ENCODE measurements around the gene PSRC1. TPM values are rescaled to one million over a fixed set of nuclear protein-coding genes. Genes with fewer than 3 reads are reported as not detected.

The PSRC1 gene
- total RNA-seq, 6 donors from 2014 or later = 1.5 to 16.8 (median 4.9) TPM

DNA sequence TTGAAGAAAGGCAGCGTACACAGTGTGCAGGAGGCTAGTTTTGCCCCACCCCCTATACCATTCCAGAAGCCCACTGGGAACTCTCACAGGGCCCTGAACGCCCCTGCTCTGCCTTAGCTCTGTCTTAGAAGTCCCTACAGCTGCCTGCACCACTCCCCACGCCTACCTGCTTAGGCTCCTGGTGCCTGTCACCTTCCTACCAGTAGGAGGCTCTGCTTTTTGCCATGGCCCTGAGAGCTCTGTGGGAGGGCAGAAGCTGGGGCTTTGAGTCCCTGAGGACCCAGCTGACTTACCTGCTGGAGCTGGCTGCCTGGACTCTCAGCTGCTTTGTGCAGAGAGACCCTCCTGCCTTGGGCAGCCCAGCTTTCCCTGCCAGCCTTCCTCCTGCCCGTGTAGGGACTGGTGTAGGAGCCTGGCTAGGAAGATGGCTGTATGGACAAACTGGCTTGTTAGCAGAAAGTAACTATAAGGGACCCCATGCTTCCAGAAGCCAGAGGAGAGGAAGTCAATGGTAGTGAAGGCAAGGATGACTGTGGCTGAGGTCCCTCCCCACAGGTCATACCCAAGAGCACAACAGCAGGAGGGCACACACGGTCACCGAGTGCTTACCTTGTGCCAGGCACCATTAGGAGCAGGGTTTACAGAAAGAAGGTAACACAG is 43.4 kb downstream of the PSRC1 start:
- ATAC-seq (ENCODE audit: low FRiP score in 2 of 2) (peak; percentile 35 to 70), DNase-seq (peak in 1 of 2 donors; percentile 33)
- peaks cover 38 to 50% (median 44%) of the 10 kb centered on the region in 4 donors for H3K36me3 ChIP-seq
- H3K27me3 ChIP-seq = no peaks in the 10 kb centered on the region
- TF ChIP-seq EP300 (IDR thresholded peaks at IDR 0.05) = no peak
- no peak for TF ChIP-seq POLR2A (IDR thresholded peaks at IDR 0.05)
- no peak for TF ChIP-seq POLR2AphosphoS5 (IDR thresholded peaks at IDR 0.05)
- TF ChIP-seq, protein P1, sequence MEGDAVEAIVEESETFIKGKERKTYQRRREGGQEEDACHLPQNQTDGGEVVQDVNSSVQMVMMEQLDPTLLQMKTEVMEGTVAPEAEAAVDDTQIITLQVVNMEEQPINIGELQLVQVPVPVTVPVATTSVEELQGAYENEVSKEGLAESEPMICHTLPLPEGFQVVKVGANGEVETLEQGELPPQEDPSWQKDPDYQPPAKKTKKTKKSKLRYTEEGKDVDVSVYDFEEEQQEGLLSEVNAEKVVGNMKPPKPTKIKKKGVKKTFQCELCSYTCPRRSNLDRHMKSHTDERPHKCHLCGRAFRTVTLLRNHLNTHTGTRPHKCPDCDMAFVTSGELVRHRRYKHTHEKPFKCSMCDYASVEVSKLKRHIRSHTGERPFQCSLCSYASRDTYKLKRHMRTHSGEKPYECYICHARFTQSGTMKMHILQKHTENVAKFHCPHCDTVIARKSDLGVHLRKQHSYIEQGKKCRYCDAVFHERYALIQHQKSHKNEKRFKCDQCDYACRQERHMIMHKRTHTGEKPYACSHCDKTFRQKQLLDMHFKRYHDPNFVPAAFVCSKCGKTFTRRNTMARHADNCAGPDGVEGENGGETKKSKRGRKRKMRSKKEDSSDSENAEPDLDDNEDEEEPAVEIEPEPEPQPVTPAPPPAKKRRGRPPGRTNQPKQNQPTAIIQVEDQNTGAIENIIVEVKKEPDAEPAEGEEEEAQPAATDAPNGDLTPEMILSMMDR (IDR thresholded peaks at IDR 0.05) = peak in 5 of 6 experiments; percentile 25 to 50 (median 40)
- H3K4me1 ChIP-seq = peaks cover 15 to 25% (median 21%) of the 10 kb centered on the region in 4 donors
- 61 to 76% methylated on average over 6 of the region's 6 CpGs for WGBS, 2 donors
- H3K27ac ChIP-seq = peak overlapping the region in 3 of 4 donors; percentile 13 to 35 (median 21)
- H3K4me3 ChIP-seq = no peak overlapping the region
- H3K9me3 ChIP-seq = no peaks in the 10 kb centered on the region

DNA sequence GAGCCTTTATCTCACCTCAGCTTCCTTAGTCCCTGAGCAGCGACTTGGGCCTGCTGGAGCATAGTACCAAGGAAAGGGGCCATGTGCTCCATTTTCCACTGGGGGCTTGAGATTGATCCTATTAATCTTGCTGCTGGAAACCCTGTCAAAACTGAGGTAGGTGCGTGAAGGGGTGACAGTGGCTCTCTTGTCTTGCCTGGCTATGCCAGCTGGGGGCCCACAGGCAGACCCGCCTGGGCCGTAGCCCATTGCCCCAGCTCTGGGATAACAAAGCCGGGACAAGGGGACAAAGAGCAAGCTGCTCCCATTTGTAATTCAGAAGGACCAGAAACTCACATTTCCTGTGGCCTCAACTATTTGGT is 43.9 kb downstream of the PSRC1 start:
- Histone ChIP-seq H3K9me3 (no peaks in the 10 kb centered on the region), H3K27me3 (no peaks in the 10 kb centered on the region), H3K27ac (peak overlapping the region in 1 of 4 donors; percentile 21), H3K4me1 (peaks cover 15 to 25% (median 21%) of the 10 kb centered on the region in 4 donors), H3K36me3 (peaks cover 40 to 55% (median 48%) of the 10 kb centered on the region in 4 donors), H3K4me3 (no peak overlapping the region)
- WGBS, 2 donors = 67 to 89% methylated on average over 4 to 5 of the region's 5 CpGs
- DNase-seq (peak in 1 of 2 donors; percentile 55), ATAC-seq (ENCODE audit: low FRiP score in 2 of 2) (no peak)
- TF ChIP-seq, protein P1 (IDR thresholded peaks at IDR 0.05) = no peak
- TF ChIP-seq EP300 (IDR thresholded peaks at IDR 0.05) (no peak), POLR2A (IDR thresholded peaks at IDR 0.05) (no peak), POLR2AphosphoS5 (IDR thresholded peaks at IDR 0.05) (no peak)

DNA sequence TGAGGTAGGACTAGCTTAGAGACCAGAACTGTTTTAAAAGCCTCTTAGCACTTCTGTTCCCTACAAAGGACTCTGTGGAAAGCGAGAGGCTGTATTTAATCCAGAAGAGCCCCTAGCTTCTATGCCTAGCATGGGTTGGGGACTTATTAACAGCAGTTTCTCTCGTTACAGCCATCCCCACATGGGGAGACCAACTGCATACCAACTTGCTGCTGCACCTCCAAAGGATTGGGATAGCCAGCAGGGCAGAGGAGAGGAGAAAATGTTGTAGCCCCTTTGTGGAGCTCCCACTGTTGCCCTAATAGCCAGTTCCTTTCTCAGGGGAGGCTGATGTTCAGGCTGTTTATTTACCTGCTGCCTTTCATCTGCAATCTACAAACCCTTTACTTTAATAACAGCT is 44.6 kb downstream of the PSRC1 start:
- no peak overlapping the region for H3K27ac ChIP-seq
- 85 to 98% methylated on average over 2 of the region's 2 CpGs for WGBS, 2 donors
- H3K27me3 ChIP-seq = no peaks in the 10 kb centered on the region
- H3K36me3 ChIP-seq = peaks cover 42 to 60% (median 51%) of the 10 kb centered on the region in 4 donors
- TF ChIP-seq POLR2A (IDR thresholded peaks at IDR 0.05) (no peak), EP300 (IDR thresholded peaks at IDR 0.05) (no peak), POLR2AphosphoS5 (IDR thresholded peaks at IDR 0.05) (no peak)
- TF ChIP-seq, protein P1 (IDR thresholded peaks at IDR 0.05) = no peak
- DNase-seq (no peak), ATAC-seq (ENCODE audit: low FRiP score in 2 of 2) (no peak)
- H3K9me3 ChIP-seq = no peaks in the 10 kb centered on the region
- H3K4me1 ChIP-seq = peaks cover 15 to 25% (median 21%) of the 10 kb centered on the region in 4 donors
- H3K4me3 ChIP-seq = no peak overlapping the region

DNA sequence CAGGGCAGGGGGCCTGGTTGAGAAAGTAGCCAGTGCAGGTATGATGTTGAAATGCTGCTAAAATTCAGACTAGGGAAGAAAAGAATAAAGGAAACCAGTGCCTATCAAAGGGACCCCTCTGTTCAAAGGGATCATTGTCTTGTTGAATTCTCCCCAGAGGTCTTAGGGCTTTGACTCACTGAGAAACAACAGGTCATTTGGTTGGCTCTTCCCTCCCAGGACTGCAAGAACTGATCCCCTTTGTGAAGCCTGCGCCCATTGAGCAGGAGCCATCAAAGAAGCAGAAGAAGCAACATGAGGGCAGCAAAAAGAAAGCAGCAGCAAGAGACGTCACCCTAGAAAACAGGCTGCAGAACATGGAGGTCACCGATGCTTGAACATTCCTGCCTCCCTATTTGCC is 45.4 kb downstream of the PSRC1 start:
- Histone ChIP-seq H3K9me3 (no peaks in the 10 kb centered on the region), H3K36me3 (peaks cover 46 to 69% (median 55%) of the 10 kb centered on the region in 4 donors), H3K4me3 (no peak overlapping the region), H3K27me3 (no peaks in the 10 kb centered on the region), H3K4me1 (peaks cover 15 to 24% (median 21%) of the 10 kb centered on the region in 4 donors), H3K27ac (no peak overlapping the region)
- ATAC-seq (ENCODE audit: low FRiP score in 2 of 2) = no peak
- WGBS, 2 donors = 96 to 98% methylated on average over 3 of the region's 3 CpGs
- DNase-seq = no peak
- TF ChIP-seq, protein P1 (IDR thresholded peaks at IDR 0.05) = no peak
- TF ChIP-seq POLR2A (IDR thresholded peaks at IDR 0.05) (no peak), EP300 (IDR thresholded peaks at IDR 0.05) (no peak), POLR2AphosphoS5 (IDR thresholded peaks at IDR 0.05) (no peak)

DNA sequence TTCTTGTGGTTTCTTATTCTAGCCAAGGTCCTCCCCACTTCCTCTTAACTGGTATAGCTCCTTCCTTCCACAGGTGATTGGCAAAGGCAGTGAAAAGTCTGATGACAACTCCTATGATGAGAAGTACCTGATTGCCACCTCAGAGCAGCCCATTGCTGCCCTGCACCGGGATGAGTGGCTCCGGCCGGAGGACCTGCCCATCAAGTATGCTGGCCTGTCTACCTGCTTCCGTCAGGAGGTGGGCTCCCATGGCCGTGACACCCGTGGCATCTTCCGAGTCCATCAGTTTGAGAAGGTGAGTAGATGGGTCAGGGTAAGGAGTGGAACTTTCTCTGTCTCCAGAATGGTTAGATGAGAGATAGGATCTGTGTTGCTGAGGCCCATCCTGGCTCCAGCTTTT is 47.8 kb downstream of the PSRC1 start:
- Histone ChIP-seq H3K27me3 (no peaks in the 10 kb centered on the region), H3K36me3 (peaks cover 64 to 92% (median 79%) of the 10 kb centered on the region in 4 donors), H3K9me3 (no peaks in the 10 kb centered on the region), H3K4me3 (no peak overlapping the region), H3K4me1 (peaks cover 0 to under 1% (median 0%) of the 10 kb centered on the region in 4 donors), H3K27ac (no peak overlapping the region)
- WGBS, 2 donors = 97 to 100% methylated on average over 1 to 6 of the region's 7 CpGs
- DNase-seq = no peak
- ATAC-seq (ENCODE audit: low FRiP score in 2 of 2) = no peak
- no peak for TF ChIP-seq EP300 (IDR thresholded peaks at IDR 0.05)
- TF ChIP-seq, protein P1 (IDR thresholded peaks at IDR 0.05) = no peak
- no peak for TF ChIP-seq POLR2A (IDR thresholded peaks at IDR 0.05)
- no peak for TF ChIP-seq POLR2AphosphoS5 (IDR thresholded peaks at IDR 0.05)
